ENCODE measurements around the gene STIMATE.

GRCh38 chr3:52848617-52849016 lies 48.7 kb downstream of the STIMATE start:
- TF ChIP-seq CTCF (IDR thresholded peaks at IDR 0.05; ENCODE audit: low read length) = no peak
- no peak for TF ChIP-seq EZH2 (IDR thresholded peaks at IDR 0.05; ENCODE audit: borderline replicate concordance, low read length)
